HUES64 (cell line): ENCODE data around the gene NTRK3.

Source experiments
- H3K27ac ChIP-seq: 2 replicates; pipeline ENCODE4 v1.7.0; 2013; ENCODE audit warnings: low read depth, low read length, inconsistent platforms
- H3K27me3 ChIP-seq: 2 replicates; pipeline ENCODE4 v1.6.1; 2013; ENCODE audit warnings: mild to moderate bottlenecking, low read length; ENCODE audit not compliant: insufficient read depth
- H3K36me3 ChIP-seq: 2 replicates; pipeline ENCODE4 v1.6.1; 2013; ENCODE audit warnings: mild to moderate bottlenecking, low read length; ENCODE audit not compliant: insufficient read depth
- H3K4me1 ChIP-seq: 2 replicates; pipeline ENCODE4 v1.6.1; 2013; ENCODE audit warnings: mild to moderate bottlenecking, low read length, moderate library complexity; ENCODE audit not compliant: insufficient read depth
- H3K4me3 ChIP-seq: 2 replicates; pipeline ENCODE4 v1.5.1; 2013; ENCODE audit warnings: mild to moderate bottlenecking, low read length, moderate library complexity
- H3K9ac ChIP-seq: 2 replicates; pipeline ENCODE4 v1.6.1; 2013; ENCODE audit warnings: mild to moderate bottlenecking, low read depth, low read length
- H3K9me3 ChIP-seq: 2 replicates; pipeline ENCODE4 v1.6.1; 2013; ENCODE audit warnings: low read depth, low read length; ENCODE audit not compliant: insufficient read depth
- WGBS: fragments of 150-250, 120-280 bp; methylation state at CpG from one replicate; pipeline ENCODE4 v1.1.7; 2013; ENCODE audit warnings: missing lambda C conversion rate; 5-methylcytosine and 5-hydroxymethylcytosine counted together

The NTRK3 gene

GRCh38 chr15:87817553-87817952 is 439.0 kb downstream of the NTRK3 start:
- WGBS: no CpG with 5 or more reads among the region's 1 CpG
- H3K27ac ChIP-seq: no peak overlapping the region
- no peak overlapping the region for H3K9ac ChIP-seq

GRCh38 chr15:87816811-87817210 is 439.7 kb downstream of the NTRK3 start:
- WGBS: 85% methylated on average over 4 of the region's 5 CpGs
- no peak overlapping the region for H3K27ac ChIP-seq
- no peak overlapping the region for H3K4me3 ChIP-seq
- H3K4me1 ChIP-seq: 0 out of 2 replicates have a peak, but pooled peaks cover 3% of the 10 kb centered on the region
- peaks cover 13% of the 10 kb centered on the region for H3K27me3 ChIP-seq
- H3K9me3 ChIP-seq: no peaks in the 10 kb centered on the region
- no peaks in the 10 kb centered on the region for H3K36me3 ChIP-seq
- H3K9ac ChIP-seq: no peak overlapping the region

More at GRCh38 chr15:87817553-87817952, 439.0 kb downstream of the NTRK3 start:
- Histone ChIP-seq H3K4me1 (0 out of 2 replicates have a peak, but pooled peaks cover under 1% of the 10 kb centered on the region), H3K4me3 (no peak overlapping the region), H3K36me3 (no peaks in the 10 kb centered on the region), H3K27me3 (peaks cover 17% of the 10 kb centered on the region), H3K9me3 (no peaks in the 10 kb centered on the region)

GRCh38 chr15:87816016-87816415 is 440.5 kb downstream of the NTRK3 start:
- H3K27ac ChIP-seq: no peak overlapping the region
- 100% methylated on average over 1 of the region's 1 CpG for WGBS
- H3K36me3 ChIP-seq: no peaks in the 10 kb centered on the region
- peaks cover 6% of the 10 kb centered on the region; the same call in 1 of the 2 replicates for H3K27me3 ChIP-seq
- H3K4me3 ChIP-seq: no peak overlapping the region
- H3K4me1 ChIP-seq: 0 out of 2 replicates have a peak, but pooled peaks cover 3% of the 10 kb centered on the region
- H3K9ac ChIP-seq: no peak overlapping the region
- no peaks in the 10 kb centered on the region for H3K9me3 ChIP-seq
